DMS114 treated with DMSO at 0.1 percent for 48 hours (cell line): ENCODE results near the gene NCS1.

Experiments
- DNase-seq: peaks from one replicate; lab custom pipeline; 2025; ENCODE audit not compliant: unreplicated experiment; lab: John Stamatoyannopoulos, UW

NCS1 gene

DNA sequence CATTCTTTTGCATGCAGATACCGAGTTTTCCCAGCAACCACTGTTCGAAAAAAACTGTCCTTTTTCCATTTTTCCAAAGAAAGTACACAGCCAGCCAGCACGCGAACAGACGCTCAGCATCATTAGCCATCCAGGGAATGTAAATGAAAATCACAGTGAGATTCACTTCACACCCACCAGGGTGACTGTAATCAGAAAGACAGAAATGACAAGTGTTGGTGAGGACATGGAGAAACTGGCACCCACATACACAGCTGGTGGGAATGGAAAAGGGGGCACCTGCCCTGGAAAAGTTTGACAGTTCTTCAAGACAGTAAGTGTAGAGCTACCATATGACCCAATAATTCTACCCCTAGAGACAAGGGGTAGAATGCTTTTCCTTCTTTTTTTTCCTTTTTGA is 25.0 kb upstream of the NCS1 start:
- DNase-seq = no peak

DNA sequence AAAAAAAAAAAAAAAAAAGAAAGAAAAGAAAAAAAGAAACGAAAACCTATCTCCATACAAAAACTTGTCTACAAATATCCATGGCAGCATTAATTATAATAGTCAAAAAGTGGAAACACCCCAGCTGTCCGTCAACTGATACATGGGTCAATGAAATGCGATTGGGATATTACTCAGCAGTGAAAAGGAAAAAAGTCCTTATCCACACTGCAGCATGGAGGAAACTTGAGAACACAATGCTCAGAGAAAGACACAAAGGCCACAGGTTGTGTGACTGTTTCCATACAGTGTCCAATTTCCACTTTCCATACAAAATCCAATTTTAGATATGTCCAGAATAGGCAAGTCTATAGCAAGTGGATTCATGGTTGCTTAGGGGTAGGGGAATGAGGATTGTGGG is 24.3 kb upstream of the NCS1 start:
- no peak for DNase-seq

DNA sequence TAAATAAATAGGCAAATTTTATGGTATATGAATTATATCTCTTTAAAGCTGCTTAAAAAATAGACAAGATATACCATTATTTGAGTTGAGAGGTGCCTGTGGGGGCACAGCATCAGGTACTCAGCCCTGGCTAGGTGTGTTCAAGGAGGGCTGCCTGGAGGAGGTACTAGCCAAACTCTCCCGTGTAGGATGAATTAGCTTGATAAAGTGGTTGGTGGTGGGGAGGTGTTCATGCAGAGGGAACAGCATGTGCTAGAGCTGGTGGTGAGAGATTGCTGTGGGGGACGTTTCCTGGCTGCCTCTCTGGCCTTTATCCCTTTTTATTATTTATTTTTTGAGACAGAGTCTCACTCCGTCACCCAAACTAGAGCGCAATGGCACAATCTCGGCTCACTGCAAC is 23.2 kb upstream of the NCS1 start:
- DNase-seq = no peak

DNA sequence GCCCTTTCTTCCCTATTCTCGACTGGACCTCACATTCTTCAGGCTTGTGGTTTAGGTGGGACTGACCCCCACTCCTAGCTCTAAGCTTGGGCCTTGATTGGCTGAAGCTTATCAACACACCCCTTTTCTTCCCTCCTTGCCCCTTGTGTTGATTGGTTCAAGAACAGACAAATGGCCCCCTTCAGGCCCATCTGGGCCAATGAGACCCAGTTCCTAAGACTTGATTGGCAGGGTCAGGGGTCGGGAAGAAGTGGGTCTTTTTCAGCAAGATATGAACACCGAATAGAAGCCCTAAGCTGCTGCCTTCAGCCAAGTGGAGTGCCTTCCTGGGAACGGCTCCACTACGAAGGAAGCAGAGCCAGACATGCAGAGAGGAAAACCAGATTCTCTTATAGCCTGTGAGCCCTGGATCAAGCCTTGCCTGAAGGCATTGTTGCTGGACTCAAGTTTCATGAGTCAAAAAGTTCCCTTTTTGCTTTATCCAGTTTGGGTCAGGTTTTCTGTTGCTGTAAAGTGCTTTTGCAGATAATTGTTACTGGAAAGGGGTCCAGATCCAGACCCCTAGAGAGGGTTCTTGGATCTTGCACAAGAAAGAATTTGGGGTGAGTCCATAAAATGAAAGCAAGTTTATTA is 22.4 kb upstream of the NCS1 start:
- DNase-seq = no peak

DNA sequence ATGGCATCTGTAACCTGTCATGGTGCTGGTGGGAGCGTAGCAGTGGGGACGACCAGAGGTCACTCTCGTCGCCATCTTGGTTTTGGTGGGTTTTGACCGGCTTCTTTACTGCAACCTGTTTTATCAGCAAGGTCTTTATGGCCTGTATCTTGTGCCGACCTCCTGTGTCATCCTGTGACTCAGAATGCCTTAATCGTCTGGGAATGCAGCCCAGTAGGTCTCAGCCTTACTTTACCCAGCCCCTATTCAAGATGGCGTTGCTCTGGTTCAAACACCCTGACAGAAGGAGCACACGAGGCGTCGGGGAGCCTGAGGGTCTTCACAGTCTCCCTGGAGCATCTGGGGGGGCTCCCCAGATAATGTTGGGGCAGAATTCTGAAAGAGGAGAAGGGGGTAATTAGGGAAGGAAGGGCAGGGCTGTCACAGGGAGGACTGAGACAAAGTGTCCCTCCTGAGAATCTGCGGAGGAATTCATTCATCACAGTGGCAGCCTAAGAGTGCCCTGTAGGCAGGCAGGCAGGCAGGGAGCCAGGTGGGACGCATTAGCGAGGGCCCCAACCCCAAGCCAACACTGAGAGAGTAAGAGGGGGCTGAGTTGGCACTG is 21.3 kb upstream of the NCS1 start:
- DNase-seq = no peak

DNA sequence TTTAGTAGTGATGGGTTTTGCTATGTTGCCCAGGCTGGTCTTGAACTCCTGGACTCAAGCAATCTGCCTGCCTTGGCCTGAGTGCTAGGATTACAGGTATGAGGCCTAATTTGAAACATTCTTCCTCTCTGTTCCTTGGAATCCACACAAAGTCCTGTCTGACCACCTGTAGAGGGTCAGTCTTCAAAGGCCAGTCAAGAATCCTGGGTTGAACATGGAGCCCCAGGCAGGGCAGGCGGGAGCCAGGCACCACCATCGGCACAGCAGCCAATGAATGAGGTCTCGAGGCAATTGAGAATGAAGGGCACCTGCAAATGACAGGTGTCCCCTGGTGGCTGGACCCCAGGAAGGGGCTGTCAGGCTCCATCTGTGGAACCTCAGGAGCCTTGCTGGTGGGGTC is 17.4 kb upstream of the NCS1 start:
- DNase-seq = no peak

DNA sequence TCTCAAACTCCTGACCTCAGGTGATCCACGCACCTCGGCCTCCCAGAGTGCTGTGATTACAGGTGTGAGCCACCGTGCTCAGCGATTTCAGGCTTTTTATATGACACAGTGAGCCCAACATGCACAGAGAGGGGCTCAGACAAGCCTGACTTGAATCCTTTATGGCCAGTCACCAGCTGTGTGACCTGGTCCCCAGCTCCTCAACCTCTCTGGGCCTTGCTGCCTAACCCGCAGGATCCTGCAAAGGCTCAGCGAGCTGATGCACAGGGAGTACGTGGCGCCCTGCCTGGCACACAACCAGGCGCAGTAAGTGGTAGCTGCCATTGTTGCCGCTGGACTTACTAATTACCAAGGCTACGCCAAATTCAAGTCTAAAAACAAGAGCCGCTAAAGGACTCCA is 16.6 kb upstream of the NCS1 start:
- no peak for DNase-seq

DNA sequence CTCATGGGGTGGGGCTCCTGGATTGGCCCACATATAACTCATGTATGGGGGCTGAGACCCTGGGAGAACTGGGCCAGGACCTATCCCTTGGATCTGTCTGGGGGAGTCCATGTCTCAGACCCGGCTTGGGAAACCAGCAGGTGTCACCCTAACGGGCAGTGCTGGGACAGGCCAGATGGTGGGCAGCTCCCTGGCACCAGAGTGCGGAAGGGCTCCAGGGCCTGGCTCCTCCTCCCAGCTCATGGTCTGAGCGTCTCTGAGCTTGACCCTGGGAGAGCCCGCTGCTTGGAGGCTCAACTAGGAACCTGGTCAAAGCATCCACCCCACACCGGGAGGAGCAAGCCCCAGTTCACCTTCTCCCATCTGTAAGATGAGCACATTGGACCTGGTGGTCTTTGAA is 15.5 kb upstream of the NCS1 start:
- no peak for DNase-seq

DNA sequence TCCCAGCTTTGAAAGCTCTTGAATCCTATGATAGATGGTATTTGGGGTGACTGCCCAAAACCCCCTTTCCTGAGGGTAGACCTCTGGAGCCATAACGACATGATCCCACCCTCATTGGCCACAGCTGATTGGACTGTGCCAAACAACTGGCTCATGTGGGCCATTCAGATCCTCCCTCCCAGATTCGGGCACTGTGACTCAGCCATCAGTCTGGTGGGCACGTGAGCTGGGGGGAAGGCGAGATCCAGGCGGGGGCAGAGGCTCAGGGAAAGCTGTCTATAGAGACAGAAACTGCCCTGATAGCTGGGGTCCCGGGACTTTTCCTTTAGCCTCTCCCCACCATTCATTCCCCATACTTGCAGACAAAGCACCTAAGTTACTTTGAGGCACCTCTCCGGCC is 15.1 kb upstream of the NCS1 start:
- DNase-seq = no peak

DNA sequence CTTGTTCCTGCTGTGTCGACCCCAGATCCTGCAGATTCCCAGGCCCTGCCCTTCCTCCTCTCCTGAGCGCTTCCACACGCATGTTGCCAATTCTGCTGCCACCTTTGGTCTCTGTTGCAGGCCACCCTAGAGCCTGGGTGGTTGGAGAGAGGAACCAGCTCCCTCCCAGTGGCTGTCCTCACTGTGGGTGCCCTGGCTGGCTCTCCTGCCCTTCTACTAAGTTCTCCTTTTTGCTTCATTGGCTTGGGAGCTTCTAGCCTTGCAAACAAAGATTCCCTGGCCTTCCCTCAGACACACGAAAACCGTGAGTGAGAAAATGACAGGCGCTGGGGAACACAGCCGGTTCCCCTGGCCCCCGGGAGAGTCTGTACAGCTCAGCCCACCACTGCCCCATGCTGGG is 14.2 kb upstream of the NCS1 start:
- no peak for DNase-seq

DNA sequence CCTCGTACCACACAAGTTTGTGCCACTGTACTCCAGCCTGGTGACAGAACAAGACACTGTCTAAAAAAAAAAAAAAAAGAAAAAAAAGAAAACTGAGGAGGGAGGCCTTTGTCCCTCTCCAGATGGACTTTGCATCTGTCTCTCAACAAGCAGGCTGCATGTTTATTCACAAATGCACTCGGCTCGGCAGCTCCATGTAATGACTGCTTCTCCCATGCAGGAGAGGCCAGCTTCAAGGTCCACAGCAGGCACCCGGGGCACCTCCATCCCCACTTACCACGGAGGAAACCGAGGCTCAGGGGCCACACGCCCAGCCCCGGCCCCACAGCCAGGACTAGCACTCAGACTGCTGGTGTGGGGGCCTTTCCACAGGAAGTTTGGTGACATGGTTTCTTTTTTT is 13.1 kb upstream of the NCS1 start:
- no peak for DNase-seq

DNA sequence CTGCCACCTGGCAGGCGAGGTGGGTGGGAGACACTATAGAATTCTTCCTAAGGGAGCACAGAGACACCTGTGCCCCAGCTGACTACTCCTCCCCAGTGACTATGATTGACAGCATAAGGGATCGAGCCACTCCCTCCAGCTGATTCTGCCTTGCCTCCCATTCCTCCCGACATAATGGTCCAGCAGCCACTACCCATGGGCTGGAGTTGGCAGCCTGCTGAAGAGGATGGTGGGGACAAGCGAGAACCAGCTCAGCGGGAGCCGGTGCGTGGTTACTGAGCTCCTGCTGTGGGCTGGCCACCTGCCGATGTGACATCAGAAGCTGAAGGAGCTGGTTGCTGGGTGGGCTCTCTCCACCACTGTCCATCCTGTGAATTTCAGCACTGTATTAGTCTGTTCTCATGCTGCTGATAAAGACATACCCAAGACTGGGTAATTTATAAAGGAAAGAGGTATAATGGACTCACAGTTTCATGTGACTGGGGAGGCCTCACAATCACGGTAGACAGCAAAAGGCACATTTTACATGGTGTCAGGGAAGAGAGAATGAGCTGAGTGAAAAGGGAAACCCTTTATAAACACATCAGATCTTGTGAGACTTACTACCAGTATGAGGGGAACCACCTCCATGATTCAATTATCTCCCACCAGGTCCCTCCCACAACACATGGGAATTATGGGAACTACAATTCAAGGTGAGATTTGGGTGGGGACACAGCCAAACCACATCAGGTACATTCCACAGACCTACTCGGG is 12.1 kb upstream of the NCS1 start:
- DNase-seq = no peak

DNA sequence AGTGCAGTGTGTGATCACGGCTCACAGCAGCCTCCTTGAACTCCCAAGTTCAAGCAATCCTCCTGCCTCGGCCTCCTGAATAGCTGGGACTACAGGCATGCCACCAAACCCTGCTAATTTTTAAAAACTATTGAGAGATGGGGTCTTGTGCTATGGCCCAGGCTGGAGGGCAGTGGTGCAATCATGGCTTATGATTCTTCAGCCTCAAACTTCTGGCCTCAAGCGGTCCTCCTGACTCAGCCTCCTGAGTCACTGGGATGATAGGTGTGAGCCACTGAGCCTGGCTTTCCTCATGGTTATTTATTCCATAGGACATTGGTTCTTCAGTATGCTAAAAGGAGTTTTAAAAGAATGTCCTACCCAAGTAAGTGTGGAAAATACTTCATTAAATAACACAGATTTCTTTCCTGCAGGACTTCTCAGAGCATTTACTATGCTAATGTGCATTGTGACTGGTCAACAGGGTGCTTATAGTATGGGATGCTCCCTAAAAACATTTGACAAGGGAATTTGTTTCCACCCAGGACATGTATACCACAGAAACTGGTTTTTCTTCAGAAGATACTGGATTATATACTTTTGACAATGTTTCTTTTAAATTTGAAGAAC is 11.2 kb upstream of the NCS1 start:
- DNase-seq = no peak

DNA sequence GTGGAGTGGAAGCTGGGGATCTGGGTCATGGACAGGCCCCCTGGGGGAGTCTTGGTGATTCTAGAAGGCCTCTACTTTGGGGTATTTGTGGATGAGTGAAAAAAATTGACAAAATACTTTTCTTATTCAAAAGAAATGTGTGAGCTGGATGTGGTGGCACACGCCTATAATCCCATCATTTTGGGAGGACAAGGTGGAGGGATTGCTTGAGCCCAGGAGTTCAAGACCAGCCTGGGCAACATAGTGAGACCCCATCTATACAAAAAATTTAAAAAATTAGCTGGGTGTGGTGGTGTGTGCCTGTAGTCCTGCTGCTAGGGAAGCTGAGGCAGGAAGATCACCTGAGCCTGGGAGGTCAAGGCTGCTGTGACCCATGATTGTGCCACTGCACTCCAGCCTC is 6.6 kb upstream of the NCS1 start:
- DNase-seq = no peak

DNA sequence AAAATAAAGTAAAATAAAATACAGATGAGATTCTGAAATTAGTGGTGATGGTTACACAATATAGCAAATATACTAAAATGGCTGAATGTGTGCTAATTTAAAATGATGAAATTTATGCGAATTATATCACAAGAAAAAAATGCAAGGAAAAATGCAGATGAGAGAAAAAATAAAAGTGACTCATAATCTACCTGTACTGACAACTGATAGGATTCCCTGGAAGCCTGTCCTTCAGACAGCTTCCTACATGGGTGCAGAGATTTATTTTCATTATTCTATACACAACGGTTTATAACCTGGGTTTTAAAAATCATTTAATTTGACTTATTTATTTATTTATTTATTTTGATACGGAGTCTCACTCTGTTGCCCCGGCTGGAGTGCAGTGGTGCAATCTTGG is 5.8 kb upstream of the NCS1 start:
- no peak for DNase-seq

DNA sequence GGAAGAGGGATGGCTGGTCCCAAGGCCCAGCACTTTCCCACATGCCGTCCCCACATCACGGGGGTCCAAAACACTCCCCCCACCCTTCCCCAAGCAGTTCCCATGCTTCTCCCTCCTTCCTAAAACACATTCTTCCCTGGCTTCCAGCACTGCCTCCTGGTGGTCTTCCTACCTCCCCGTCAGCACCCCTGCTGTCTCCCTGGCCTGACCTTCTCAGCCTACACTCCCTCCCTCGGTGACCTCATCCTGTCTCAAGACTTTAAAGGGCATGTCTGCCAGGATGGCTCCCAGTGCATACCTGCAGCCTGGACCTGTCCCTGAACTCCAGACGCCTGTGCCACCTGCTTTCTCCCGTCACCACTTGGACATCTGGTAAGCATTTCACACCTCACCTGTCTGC is 4.3 kb upstream of the NCS1 start:
- no peak for DNase-seq

DNA sequence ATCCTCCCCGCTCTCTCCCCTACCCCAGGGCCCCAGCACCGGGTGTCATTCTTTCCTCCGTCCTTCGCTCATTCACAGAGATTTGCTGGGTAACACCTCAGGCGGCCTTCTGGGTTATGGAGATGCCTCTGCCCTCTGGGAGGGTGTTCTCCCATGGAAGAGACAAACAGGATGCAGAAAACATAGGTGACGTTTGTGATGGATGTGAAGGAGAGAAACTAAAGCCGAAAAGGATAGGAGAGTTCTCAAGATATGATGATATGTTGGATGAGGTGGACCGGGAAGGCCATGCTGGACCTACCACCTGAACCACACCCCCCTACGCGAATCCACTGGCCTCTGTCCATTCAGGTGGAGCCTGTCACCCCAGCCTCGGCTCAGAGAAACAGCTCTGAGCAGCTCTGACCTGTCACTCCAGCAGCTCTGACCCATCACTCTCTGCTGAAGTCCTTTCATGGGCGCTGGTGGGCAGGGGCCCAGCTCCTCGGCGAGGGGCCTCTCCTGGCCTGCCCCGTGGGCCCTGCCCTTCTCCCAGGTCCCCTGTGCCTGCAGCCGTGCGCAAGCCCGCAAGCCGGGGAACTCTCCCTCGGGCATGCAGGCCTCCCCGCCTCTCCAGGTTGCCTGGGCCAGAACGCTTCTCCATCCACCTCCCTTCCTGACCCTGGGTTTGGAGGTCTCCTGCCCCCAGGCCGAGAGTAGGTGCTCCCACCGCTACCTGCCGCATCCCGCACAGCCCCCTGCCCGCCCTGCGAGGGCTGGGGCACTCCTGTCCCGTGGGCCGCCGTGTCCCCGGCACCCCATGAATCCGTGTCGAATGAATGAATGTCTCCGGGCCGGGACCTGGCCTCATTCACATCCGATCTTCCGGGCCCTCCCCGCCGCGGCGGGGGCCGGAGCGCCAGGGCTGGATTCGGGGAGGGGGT is 717 bp upstream of the NCS1 start:
- DNase-seq = no peak

DNA sequence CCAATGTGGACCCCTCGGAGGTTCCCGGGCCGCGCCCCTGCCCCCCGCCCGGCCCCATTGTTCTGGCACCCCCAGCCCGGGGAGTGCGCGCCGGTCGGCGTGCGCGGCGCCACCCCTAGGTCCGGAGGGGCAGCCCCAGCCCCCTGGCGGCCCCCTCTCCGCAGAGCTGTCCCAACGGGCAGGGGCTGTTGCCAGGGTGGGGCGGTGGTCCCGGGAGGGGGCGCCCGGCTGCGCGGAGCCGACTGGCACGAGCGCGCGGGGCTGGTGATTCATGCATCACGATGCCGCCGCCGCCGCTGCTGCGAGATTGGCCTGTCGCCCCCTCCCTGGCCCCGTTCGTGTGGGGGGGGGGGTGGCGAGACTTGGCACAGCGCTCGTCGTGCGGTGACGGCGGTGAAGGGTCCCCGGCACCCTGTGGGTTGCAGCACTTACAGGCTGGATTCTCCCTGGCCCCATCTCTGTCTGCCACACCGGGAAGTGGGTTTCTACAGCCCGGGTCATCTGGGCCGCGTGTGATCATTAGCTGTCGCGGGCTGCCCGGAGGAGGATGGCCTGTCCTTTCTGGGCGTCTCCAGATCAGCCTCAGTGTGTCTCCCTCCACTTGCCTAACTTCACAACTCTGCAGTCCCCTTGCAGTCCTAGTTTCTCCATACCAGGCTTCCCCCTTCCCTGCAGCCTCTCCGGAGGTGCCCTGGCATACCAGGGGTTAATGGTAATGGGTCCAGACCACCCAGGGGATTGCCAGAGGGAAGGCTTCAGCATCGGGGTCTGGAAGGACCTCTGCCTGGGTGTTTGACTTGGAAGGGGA is 858 bp downstream of the NCS1 start:
- no peak for DNase-seq

DNA sequence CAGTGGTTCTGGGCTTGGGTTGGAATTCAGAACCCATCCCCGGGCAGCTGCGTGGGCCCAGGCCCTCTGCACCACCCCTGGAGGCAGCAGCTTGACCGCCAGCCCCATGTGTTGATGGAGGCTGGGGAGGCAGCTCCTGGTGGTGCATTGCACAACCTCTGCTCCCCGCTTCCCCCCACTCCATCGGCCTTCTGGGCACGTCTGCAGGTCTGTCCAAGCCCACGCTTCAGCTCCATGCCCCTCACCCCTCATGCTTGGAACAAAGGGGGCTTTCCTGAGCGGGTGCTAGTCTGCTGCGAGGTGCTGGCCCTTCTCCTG is 1.4 kb downstream of the NCS1 start:
- DNase-seq = no peak

DNA sequence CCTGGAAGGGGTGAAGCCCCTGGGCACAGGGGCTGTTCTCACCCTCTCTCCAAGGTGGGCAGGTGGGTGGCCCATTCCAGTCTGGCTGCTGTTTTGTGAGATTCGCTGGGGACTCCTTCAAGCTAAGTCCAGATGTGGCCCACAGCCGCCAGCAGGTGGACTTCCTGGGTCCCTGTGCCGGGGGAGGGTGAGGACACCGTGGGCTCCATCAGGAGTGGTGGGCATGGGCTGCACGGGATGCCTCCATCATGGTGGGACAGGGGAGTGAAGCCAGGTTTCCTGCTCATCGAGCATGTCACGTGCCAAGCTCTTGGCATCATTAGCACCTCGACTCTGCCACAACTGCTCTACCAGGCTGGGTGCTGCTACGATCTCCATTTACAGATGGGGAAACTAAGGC is 1.8 kb downstream of the NCS1 start:
- DNase-seq = no peak

DNA sequence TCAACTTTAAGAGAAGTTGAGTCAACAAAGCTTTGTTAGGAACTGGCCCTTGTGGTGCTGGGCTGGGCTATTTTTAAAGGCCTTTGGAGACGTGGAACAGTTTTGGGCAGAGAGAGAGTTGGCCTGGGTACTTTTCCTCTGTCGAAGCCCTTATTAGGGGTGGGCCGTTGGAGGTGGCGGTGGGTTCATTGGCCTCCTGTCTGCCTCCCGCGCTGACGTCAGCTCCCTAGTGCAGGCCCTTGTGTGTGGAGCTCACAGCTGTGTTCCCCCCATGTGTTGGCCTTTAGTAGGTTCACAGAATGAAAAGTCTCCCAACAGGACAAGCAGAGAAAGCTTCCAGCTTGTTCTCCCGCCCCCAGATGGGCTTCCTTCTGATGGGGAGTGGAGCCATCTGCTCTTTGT is 2.7 kb downstream of the NCS1 start:
- DNase-seq = no peak
